Psoas muscle (tissue), 8 donors: ENCODE measurements around the gene SPSB3. TPM values are rescaled to one million over a fixed set of nuclear protein-coding genes. Genes with fewer than 3 reads are reported as not detected.

Experiments used
- ATAC-seq, 4 donors: fragments of 200-7000 bp; cut with Tn5 transposase; one replicate each; pipeline ENCODE4 v1.9.1; 2020; ENCODE audit warnings: moderate library complexity in 3 of 4, mild to moderate bottlenecking in 2 of 4
- DNase-seq, 2 donors: peaks; one replicate each; pipeline ENCODE4 v3.0.0-alpha.2; 2020
- H3K27ac ChIP-seq: fragments of 200-600 bp; one replicate; pipeline ENCODE4 v1.8.0; 2022
- H3K27me3 ChIP-seq, 3 donors: fragments of 200-600 bp in 1 of 3; one replicate each; pipeline versions ENCODE4 v1.6.1 to v1.8.0; 2013 to 2022; ENCODE audit warnings: low read length in 2 of 3, mild to moderate bottlenecking in 2 of 3, moderate library complexity in 1 of 3; ENCODE audit not compliant: insufficient read depth in 3 of 3
- H3K36me3 ChIP-seq, 2 donors: fragments of 200-600 bp in 1 of 2; one replicate each; pipeline versions ENCODE4 v1.6.1 to v1.8.0; 2013 to 2022; ENCODE audit warnings: low read depth in 1 of 2, mild to moderate bottlenecking in 1 of 2, moderate library complexity in 1 of 2; ENCODE audit not compliant: insufficient read depth in 1 of 2
- H3K4me1 ChIP-seq: fragments of 200-600 bp; one replicate; pipeline ENCODE4 v1.8.0; 2022
- H3K4me3 ChIP-seq: fragments of 200-600 bp; one replicate; pipeline ENCODE4 v1.8.0; 2022; ENCODE audit warnings: mild to moderate bottlenecking
- H3K9me3 ChIP-seq: fragments of 200-600 bp; one replicate; pipeline ENCODE4 v1.8.0; 2022
- CTCF ChIP-seq: fragments of 200-600 bp; IDR thresholded peaks from one replicate; pipeline ENCODE4 v1.8.0; 2022; ENCODE audit warnings: antibody characterized with exemption
- WGBS, 3 donors: extraction: QIAGEN DNeasy Blood & Tissue Kit; methylation state at CpG; one replicate each; pipeline versions ENCODE4 v1.1.6 to v1.1.7; 2013; 5-methylcytosine and 5-hydroxymethylcytosine counted together
- intact Hi-C, 2 donors: fragments of 100-400 bp; cut with DNase I; formaldehyde crosslinking; loops; one replicate each; pipeline versions ENCODE4 v1.11.0 to v1.14.2; 2022
- polyA plus RNA-seq, 3 donors: library from polyadenylated mRNA; stranded (reverse); fragments of 200-250 nt; gene quantifications; one replicate each; pipeline ENCODE4 v1.2.3, GENCODE V29; 2013
- total RNA-seq, 4 donors: library from RNA; stranded (reverse); fragmentation: NEBNext Ultra II Directional in 2 of 4; extraction: Animal tissue kit (Norgen Biotek cat#: 25700) in 2 of 4; gene quantifications; one replicate each; pipeline versions ENCODE4 v1.2.1 to v1.2.4, GENCODE V29; 2021 to 2023
- donor health status: healthy with polysubstance abuse.
- donor health status: DM: no; HTN: no; CAD: no; lungs with moderate emphysema.
- donor health status: Bipolar disorder and iron deficiency.
- donor health status: healthy.
- donor health status: DM: yes; HTN: yes; CAD: no.
- donor health status: DM: no; HTN: no; CAD: no.
- donor health status: DM: no; HTN: no; CAD: no.
- donor health status: DM: yes; HTN: yes; CAD: no.

SPSB3 gene
- total and polyA plus RNA-seq, 7 donors = 26.3 to 108 (median 54.9) TPM

- intact Hi-C loops = no loop called here
- Histone ChIP-seq H3K27ac (no peak overlapping the region), H3K9me3 (no peaks in the 10 kb centered on the region), H3K27me3 (no peaks in the 10 kb centered on the region), H3K4me3 (no peak overlapping the region), H3K36me3 (peaks cover 0 to 72% of the 10 kb centered on the region in 2 donors), H3K4me1 (peaks cover 17% of the 10 kb centered on the region)
- TF ChIP-seq CTCF = no peak
- ATAC-seq (no peak), DNase-seq (no peak)
- WGBS, 3 donors = 87 to 92% (median 90%) methylated on average over 22 to 25 of the region's 25 CpGs
These were observed 38.0 kb upstream of the SPSB3 start for GRCh38 chr16:1820096-1820945.

- DNase-seq = no peak
- intact Hi-C loops = no loop called here
- Histone ChIP-seq H3K9me3 (no peaks in the 10 kb centered on the region), H3K4me3 (no peak overlapping the region), H3K27me3 (no peaks in the 10 kb centered on the region), H3K4me1 (peaks cover 10% of the 10 kb centered on the region), H3K27ac (no peak overlapping the region), H3K36me3 (peaks cover 0 to 77% of the 10 kb centered on the region in 2 donors)
- TF ChIP-seq CTCF = no peak
- ATAC-seq = no peak
- WGBS, 3 donors = 93 to 95% (median 95%) methylated on average over 15 of the region's 15 CpGs
These were observed 37.2 kb upstream of the SPSB3 start for GRCh38 chr16:1819611-1820010.

- Histone ChIP-seq H3K27me3 (no peaks in the 10 kb centered on the region), H3K9me3 (no peaks in the 10 kb centered on the region), H3K27ac (no peak overlapping the region), H3K36me3 (peaks cover 0 to 80% of the 10 kb centered on the region in 2 donors), H3K4me3 (no peak overlapping the region), H3K4me1 (peaks cover 4% of the 10 kb centered on the region)
- ATAC-seq = no peak
- 92 to 93% (median 93%) methylated on average over 34 to 35 of the region's 35 CpGs for WGBS, 3 donors
- intact Hi-C loops = no loop called here
- DNase-seq = no peak
- TF ChIP-seq CTCF = no peak
These were observed 36.6 kb upstream of the SPSB3 start for GRCh38 chr16:1818873-1819525.

GRCh38 chr16:1818204-1818872 is 36.0 kb upstream of the SPSB3 start:
- H3K4me3 ChIP-seq = no peak overlapping the region
- H3K4me1 ChIP-seq = no peaks in the 10 kb centered on the region
- no peak for ATAC-seq
- H3K9me3 ChIP-seq = no peaks in the 10 kb centered on the region
- no peak overlapping the region for H3K27ac ChIP-seq
- 92 to 95% (median 94%) methylated on average over 24 to 27 of the region's 27 CpGs for WGBS, 3 donors
- intact Hi-C loops = no loop called here
- no peak for TF ChIP-seq CTCF
- no peak for DNase-seq
- H3K36me3 ChIP-seq = peaks cover 0 to 86% of the 10 kb centered on the region in 2 donors
- H3K27me3 ChIP-seq = no peaks in the 10 kb centered on the region
